SH-SY5Y (cell line): ENCODE measurements around the gene CACNA1A.
A peak's percentile ranks its signal among the peaks of the same experiment; 100 is the strongest.

Experiments
- GATA2 ChIP-seq: IDR thresholded peaks from 2 replicates; pipeline ENCODE4 v1.6.1; 2011; ENCODE audit warnings: mild to moderate bottlenecking, low read depth, low read length
- GATA3 ChIP-seq: IDR thresholded peaks from 2 replicates; pipeline ENCODE4 v1.6.1; 2011; ENCODE audit warnings: low read depth, mild to moderate bottlenecking, low read length, moderate library complexity

Gene CACNA1A

GRCh38 chr19:13198634-13199033 is 307.6 kb downstream of the CACNA1A start:
- TF ChIP-seq GATA3 (no peak), GATA2 (no peak)

- TF ChIP-seq GATA3: no peak
- no peak for TF ChIP-seq GATA2
These were observed 310.6 kb downstream of the CACNA1A start for GRCh38 chr19:13195678-13196077.

DNA sequence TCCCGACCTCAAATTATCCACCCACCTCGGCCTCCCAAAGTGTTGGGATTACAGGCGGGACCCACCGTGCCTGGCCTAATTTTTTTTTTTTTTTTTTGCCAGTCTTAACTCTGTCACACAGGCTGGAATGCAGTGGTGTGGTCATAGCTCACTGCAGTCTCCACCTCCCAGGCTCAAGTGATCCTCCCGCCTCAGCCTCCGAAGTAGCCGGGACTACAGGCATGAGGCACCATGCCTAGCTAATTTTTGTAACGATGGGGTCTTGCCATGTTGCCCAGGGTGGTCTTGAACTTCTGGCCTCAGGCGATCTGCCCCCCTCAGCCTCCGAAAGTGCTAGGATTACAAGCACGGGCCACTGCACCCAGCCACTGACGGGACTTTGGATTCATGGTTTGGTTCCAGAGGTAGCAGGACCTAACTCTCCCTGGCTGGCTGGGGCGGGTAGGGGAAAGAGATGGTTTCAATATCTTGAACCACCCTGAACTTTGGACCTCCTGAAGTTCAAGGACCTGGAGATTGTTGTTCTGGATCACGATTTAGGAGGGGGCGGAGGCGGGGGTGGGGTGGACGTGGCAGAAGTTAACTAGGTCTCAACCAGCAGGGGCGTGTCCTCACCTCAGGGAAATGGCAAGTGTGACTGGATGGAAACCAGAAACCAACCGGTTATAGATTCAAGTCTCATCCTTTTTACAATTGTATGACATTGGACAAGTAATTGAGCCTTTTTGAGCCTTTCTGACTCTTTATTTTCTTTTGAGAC is 315.3 kb downstream of the CACNA1A start:
- TF ChIP-seq GATA2 (no peak), GATA3 (no peak)

GRCh38 chr19:13189600-13189999 is 316.7 kb downstream of the CACNA1A start:
- no peak for TF ChIP-seq GATA2
- no peak for TF ChIP-seq GATA3

- TF ChIP-seq GATA2 (no peak), GATA3 (no peak)
These were observed 318.9 kb downstream of the CACNA1A start for GRCh38 chr19:13187419-13187818.

DNA sequence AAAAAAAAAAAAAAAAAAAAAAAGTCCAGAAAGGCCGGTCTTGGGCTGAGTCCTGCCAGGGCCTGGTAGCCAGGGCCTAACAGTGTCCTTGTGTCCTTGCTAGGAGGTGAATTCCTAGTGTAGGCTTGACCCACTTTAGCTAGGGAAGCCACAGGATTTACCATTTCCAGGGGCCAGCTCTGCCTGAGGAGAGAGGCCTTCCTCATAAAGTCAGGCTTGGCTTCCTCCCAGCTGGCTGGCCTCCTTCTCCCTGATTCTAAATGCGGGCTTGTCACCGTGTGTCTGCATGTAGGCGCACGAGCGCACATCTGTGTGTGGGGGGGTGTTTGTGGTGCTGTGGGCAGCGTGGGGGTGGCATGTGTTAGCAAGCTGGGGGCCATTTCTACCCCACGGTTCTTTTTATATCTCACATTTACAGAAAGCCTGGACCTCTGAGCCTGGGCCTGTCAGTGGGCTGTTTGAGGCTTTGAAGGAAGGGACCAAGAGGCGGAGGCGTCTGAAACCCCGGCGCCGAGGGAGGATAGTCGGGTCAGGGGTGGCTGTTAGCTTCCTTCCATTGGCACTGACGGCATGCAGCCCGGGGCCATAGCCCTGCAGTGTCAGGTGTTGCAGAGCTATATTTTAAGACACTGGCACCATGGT is 324.4 kb downstream of the CACNA1A start:
- TF ChIP-seq GATA3 (no peak), GATA2 (no peak)

GRCh38 chr19:13176345-13176744 is 329.9 kb downstream of the CACNA1A start:
- TF ChIP-seq GATA3: no peak
- TF ChIP-seq GATA2: no peak

DNA sequence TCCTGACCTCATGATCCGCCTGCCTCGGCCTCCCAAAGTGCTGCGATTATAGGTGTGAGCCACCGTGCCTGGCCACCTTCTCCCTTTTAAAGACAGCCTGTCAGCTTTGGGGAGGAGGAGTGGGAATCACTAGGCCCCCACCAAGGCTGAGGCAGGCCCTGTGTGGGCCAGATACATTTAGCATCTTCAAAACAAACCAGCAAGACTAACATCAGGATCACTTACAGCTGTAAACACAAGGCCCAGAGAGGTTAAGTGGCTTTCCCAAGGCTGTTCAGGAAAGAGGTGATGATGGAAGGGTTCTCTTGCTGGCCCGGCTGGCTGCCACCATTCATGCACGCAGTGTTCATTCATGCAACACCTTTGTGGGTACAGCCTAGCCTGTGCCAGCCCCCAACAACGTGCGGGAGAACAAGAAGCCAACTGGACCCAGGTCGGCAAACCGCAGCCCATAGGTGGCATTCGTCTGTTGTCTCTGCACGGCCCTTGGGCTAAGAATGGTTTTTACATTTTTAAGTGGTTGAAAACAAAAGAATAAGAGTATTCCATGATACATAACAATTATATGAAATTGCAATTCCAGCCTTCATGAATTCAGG is 333.0 kb downstream of the CACNA1A start:
- TF ChIP-seq GATA3: no peak
- no peak for TF ChIP-seq GATA2

DNA sequence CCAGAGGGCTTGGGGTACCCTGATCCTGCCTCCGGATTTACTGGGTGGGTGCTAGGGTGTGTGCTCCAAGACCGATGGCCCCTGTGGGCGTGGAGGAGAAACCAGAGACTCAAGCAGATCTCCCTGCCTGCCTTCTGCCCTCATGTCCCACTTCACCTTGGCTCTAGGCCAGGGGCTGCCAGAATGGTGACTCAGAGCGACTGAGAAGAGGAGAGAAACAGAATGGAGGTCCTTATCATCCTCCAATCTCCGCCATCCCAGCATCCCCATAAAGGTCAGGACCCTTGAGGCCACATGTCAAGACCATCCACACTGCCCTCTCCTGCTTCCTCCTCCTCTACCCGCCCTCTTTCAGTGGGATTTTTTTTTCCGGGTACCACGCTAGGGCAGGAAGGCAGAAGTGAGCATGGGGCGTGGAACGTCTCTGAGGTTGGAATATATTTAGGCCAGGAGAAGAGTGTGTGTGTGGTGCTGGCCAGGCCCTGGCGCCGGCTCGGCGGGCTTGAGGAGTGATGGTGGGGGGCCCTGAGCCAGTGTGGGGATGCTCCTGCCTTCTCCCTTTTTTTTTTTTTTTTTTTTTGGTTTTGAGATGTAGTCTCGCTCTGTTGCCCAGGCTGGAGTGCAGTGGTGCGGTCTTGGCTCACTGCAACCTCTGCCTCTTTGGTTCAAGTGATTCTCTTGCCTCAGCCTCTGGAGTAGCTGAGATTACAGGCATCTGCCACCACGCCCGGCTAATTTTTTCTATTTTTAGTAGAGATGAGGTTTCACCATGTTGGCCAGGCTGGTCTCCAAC is 333.7 kb downstream of the CACNA1A start:
- TF ChIP-seq GATA3 (no peak), GATA2 (peak; percentile 91)

DNA sequence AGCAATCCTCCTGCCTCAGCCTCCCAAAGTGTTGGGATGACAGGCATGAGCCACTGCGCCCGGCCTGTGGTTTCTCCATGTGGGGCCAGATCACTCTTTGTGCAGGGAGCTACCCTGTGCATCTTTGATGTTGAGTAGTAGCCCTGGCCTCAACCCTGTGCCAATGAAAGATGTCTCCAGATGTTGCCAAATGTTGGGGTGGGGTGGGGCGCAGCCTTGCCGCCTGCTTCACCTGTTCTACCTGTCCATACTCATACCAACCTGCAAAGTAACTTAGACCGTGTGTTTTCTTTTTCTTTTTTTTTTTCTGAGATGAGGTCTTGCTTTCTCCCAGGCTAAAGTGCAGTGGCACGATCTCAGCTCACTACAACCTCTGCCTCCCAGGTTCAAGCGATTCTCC is 335.1 kb downstream of the CACNA1A start:
- TF ChIP-seq GATA2: no peak

- TF ChIP-seq GATA3 (no peak), GATA2 (no peak)
These were observed 336.5 kb downstream of the CACNA1A start for GRCh38 chr19:13169769-13170168.

GRCh38 chr19:13165162-13165997 is 340.9 kb downstream of the CACNA1A start:
- no peak for TF ChIP-seq GATA2
- TF ChIP-seq GATA3: no peak

DNA sequence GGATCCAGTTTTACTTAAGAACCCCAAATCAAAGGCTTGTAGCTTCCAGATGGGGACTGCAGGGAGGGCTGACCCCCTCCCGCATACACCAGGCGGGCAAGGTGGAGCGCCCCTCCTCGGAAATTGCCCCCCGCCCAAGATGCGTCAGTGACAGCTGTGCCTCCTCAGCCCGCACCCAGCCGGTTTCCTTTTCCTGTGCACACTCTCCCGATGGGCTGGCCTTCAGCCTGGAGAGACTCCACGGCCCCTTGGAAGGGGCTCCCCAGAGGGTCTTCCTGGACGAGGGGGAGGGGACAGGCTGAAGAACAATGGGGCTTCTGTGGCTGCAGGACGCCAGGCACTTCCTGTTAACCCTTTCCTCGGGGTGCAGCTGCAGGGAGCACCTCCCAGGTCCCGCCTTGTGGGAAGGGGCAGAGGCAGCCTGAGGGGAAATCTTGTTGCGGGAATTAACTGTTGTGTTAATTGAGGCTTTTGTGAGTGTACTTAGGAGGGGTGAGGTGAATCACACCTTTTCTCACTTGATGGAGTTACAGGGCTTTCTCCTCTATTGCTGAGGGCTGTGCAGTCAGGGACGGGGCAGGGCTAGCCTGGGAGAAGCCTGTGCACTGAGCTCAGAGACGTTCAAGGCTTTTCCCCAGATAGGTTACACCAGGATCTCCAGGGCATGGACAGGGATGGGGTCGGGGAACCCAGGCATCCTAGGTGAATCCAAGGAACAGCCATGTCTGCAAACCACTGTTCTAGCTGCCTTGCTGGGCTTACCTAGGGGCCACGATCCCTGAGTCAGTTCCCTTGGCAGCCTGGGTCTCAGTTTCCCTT is 341.7 kb downstream of the CACNA1A start:
- TF ChIP-seq GATA2: 0 out of 2 replicates have a peak, but pooled peaks have one; percentile 5
- no peak for TF ChIP-seq GATA3
